H9 (cell line): ENCODE results near the gene CFAP61. TPM values are rescaled to one million over a fixed set of nuclear protein-coding genes. Genes with fewer than 3 reads are reported as not detected.

Experiments
- DNase-seq: peaks from one replicate; pipeline ENCODE4 v3.0.0-alpha.2; 2017
- H2AFZ ChIP-seq: one replicate; pipeline ENCODE4 v1.6.1; 2013; ENCODE audit warnings: mild to moderate bottlenecking, low read length, control low read depth, moderate library complexity
- H2AK5ac ChIP-seq: 2 replicates; pipeline ENCODE4 v1.6.1; 2013; ENCODE audit warnings: low read length, control low read depth, mixed read lengths; ENCODE audit not compliant: insufficient read length
- H2BK120ac ChIP-seq: one replicate; pipeline ENCODE4 v1.6.1; 2013; ENCODE audit warnings: low read depth, mild to moderate bottlenecking, low read length, control low read depth, inconsistent platforms; ENCODE audit not compliant: poor library complexity, severe bottlenecking
- H2BK12ac ChIP-seq: 2 replicates; pipeline ENCODE4 v1.6.1; 2013; ENCODE audit warnings: low read length, control low read depth, mixed read lengths, low read depth; ENCODE audit not compliant: insufficient read length
- H2BK15ac ChIP-seq: 2 replicates; pipeline ENCODE4 v1.6.1; 2013; ENCODE audit warnings: low read depth, low read length, control low read depth
- H2BK20ac ChIP-seq: one replicate; pipeline ENCODE4 v1.6.1; 2013; ENCODE audit warnings: low read depth, mild to moderate bottlenecking, low read length, control low read depth, inconsistent platforms; ENCODE audit not compliant: poor library complexity, severe bottlenecking
- H2BK5ac ChIP-seq: 2 replicates; pipeline ENCODE4 v1.6.1; 2013; ENCODE audit warnings: low read length, control low read depth, mixed read lengths; ENCODE audit not compliant: insufficient read length
- H3K14ac ChIP-seq: 2 replicates; pipeline ENCODE4 v1.6.1; 2013; ENCODE audit warnings: low read length, control low read depth; ENCODE audit not compliant: insufficient read depth
- H3K18ac ChIP-seq: 2 replicates; pipeline ENCODE4 v1.6.1; 2013; ENCODE audit warnings: low read depth, mild to moderate bottlenecking, mixed read lengths, low read length, control low read depth; ENCODE audit not compliant: insufficient read length
- H3K23ac ChIP-seq: 2 replicates; pipeline ENCODE4 v1.6.1; 2013; ENCODE audit warnings: low read length, control low read depth, mixed read lengths, low read depth; ENCODE audit not compliant: insufficient read length
- H3K23me2 ChIP-seq: 2 replicates; pipeline ENCODE4 v1.6.1; 2013; ENCODE audit warnings: low read depth, mild to moderate bottlenecking, mixed read lengths, low read length, control low read depth; ENCODE audit not compliant: insufficient read length, poor library complexity, severe bottlenecking
- H3K27ac ChIP-seq: 2 replicates; pipeline ENCODE4 v1.5.1; 2013; ENCODE audit warnings: low read length, control low read depth, mixed read lengths, low read depth; ENCODE audit not compliant: insufficient read length
- H3K27me3 ChIP-seq: 2 replicates; pipeline ENCODE4 v1.6.1; 2013; ENCODE audit warnings: low read length, control low read depth, inconsistent platforms; ENCODE audit not compliant: insufficient read depth
- H3K4ac ChIP-seq: 2 replicates; pipeline ENCODE4 v1.6.1; 2013; ENCODE audit warnings: low read depth, mild to moderate bottlenecking, control low read depth, inconsistent platforms, low read length, moderate library complexity
- H3K4me1 ChIP-seq: 2 replicates; pipeline ENCODE4 v1.6.1; 2013; ENCODE audit warnings: low read length, control low read depth, inconsistent platforms; ENCODE audit not compliant: insufficient read depth
- H3K4me2 ChIP-seq: 2 replicates; pipeline ENCODE4 v1.6.1; 2013; ENCODE audit warnings: low read length, control low read depth, mixed read lengths; ENCODE audit not compliant: insufficient read length, insufficient read depth
- H3K56ac ChIP-seq: 2 replicates; pipeline ENCODE4 v1.6.1; 2013; ENCODE audit warnings: low read depth, mild to moderate bottlenecking, mixed read lengths, low read length, control low read depth; ENCODE audit not compliant: insufficient read length
- H3K79me1 ChIP-seq: 2 replicates; pipeline ENCODE4 v1.6.1; 2013; ENCODE audit warnings: low read depth, mild to moderate bottlenecking, moderate library complexity, low read length, control low read depth, inconsistent platforms; ENCODE audit not compliant: insufficient read depth, poor library complexity, severe bottlenecking
- H3K79me2 ChIP-seq: 2 replicates; pipeline ENCODE4 v1.6.1; 2013; ENCODE audit warnings: low read length, control low read depth, inconsistent platforms; ENCODE audit not compliant: insufficient read depth
- H3K9ac ChIP-seq: 2 replicates; pipeline ENCODE4 v1.6.1; 2013; ENCODE audit warnings: low read length, control low read depth, mixed read lengths; ENCODE audit not compliant: insufficient read length; ENCODE audit errors: extremely low read depth
- H3K9me3 ChIP-seq: one replicate; pipeline ENCODE4 v1.6.1; 2013; ENCODE audit warnings: low read depth, low read length, inconsistent platforms; ENCODE audit not compliant: control insufficient read depth
- H3T11ph ChIP-seq: one replicate; pipeline ENCODE4 v1.6.1; 2013; ENCODE audit warnings: mild to moderate bottlenecking, low read length, control low read depth, inconsistent platforms
- H4K20me1 ChIP-seq: one replicate; pipeline ENCODE4 v1.6.1; 2013; ENCODE audit not compliant: control insufficient read depth, insufficient read length, insufficient read depth
- H4K5ac ChIP-seq: 2 replicates; pipeline ENCODE4 v1.6.1; 2013; ENCODE audit warnings: low read depth, mild to moderate bottlenecking, mixed read lengths, low read length, control low read depth; ENCODE audit not compliant: insufficient read length
- H4K8ac ChIP-seq: replicated peaks from 2 replicates; pipeline ENCODE4 v1.6.1; 2013; ENCODE audit warnings: low read length, control low read depth, mixed read lengths, low read depth; ENCODE audit not compliant: insufficient read length
- H4K91ac ChIP-seq: 2 replicates; pipeline ENCODE4 v1.6.1; 2013; ENCODE audit warnings: low read depth, mild to moderate bottlenecking, moderate library complexity, mixed read lengths, low read length, control low read depth; ENCODE audit not compliant: insufficient read length
- H3K27ac Mint-ChIP-seq, 3 experiments: 2 replicates in 2 of 3; 3 replicates in 1 of 3; pipeline ENCODE4 v1.8.0; 2020 to 2021; ENCODE audit warnings: mixed read lengths in 3 of 3, mild to moderate bottlenecking in 1 of 3, moderate library complexity in 1 of 3
- H3K27me3 Mint-ChIP-seq: 2 replicates; pipeline ENCODE4 v1.8.0; 2021; ENCODE audit warnings: low read depth, mild to moderate bottlenecking, moderate library complexity, mixed read lengths
- H3K36me3 Mint-ChIP-seq, 3 experiments: 2 replicates in 2 of 3; 3 replicates in 1 of 3; pipeline ENCODE4 v1.8.0; 2020 to 2021; ENCODE audit warnings: low read depth in 3 of 3, mixed read lengths in 3 of 3; ENCODE audit not compliant: insufficient read depth in 1 of 3
- H3K4me1 Mint-ChIP-seq, 2 experiments: 2 replicates each; pipeline ENCODE4 v1.8.0; 2020; ENCODE audit warnings: mixed read lengths in 2 of 2
- H3K4me3 Mint-ChIP-seq, 2 experiments: 2 replicates in 1 of 2; 3 replicates in 1 of 2; pipeline ENCODE4 v1.8.0; 2020 to 2021; ENCODE audit warnings: mild to moderate bottlenecking in 2 of 2, mixed read lengths in 2 of 2, moderate library complexity in 1 of 2
- H3K9me3 Mint-ChIP-seq, 2 experiments: 2 replicates in 1 of 2; 3 replicates in 1 of 2; pipeline ENCODE4 v1.8.0; 2020; ENCODE audit warnings: mild to moderate bottlenecking in 2 of 2, mixed read lengths in 2 of 2, moderate library complexity in 1 of 2
- CTCF ChIP-seq: fragments of 200-600 bp; sonication (generic); conservative IDR thresholded peaks from 3 replicates; pipeline ENCODE4 v1.8.0; 2021; ENCODE audit warnings: antibody characterized with exemption, mild to moderate bottlenecking
- WGBS: extraction: QIAGEN DNeasy Blood & Tissue Kit; methylation state at CpG from one replicate; pipeline ENCODE4 v1.1.7; 2013; ENCODE audit warnings: missing lambda C conversion rate, low lambda C conversion rate, mixed read lengths; ENCODE audit not compliant: insufficient read length; ENCODE audit errors: extremely low coverage; 5-methylcytosine and 5-hydroxymethylcytosine counted together
- total RNA-seq: library from RNA; stranded (reverse); gene quantifications from 2 replicates; pipeline ENCODE4 v1.2.1, GENCODE V29; 2021

The CFAP61 gene
- total RNA-seq, 1 experiment from 2014 or later, result 0.44 TPM

- Mint-ChIP-seq H3K27ac (no peak overlapping the region), H3K9me3 (no peaks in the 10 kb centered on the region), H3K4me1 (peaks cover 25% of the 10 kb centered on the region in 2 experiments), H3K27me3 (no peaks in the 10 kb centered on the region; the same call in 1 of the 2 replicates), H3K4me3 (no peak overlapping the region), H3K36me3 (no peaks in the 10 kb centered on the region; a peak in 1 of 7 replicates)
- H2BK20ac ChIP-seq, result no peak overlapping the region
- H4K91ac ChIP-seq, result no peak overlapping the region
- H3K14ac ChIP-seq, result no peak overlapping the region
- H3K79me2 ChIP-seq, result no peaks in the 10 kb centered on the region
- DNase-seq, result no peak
- no peak overlapping the region for H3K4ac ChIP-seq
- no peak overlapping the region for H2BK5ac ChIP-seq
- no peaks in the 10 kb centered on the region for H3K9me3 ChIP-seq
- TF ChIP-seq CTCF, result no peak
- H4K20me1 ChIP-seq, result no peaks in the 10 kb centered on the region
- no peak overlapping the region for H2BK12ac ChIP-seq
- H3K23ac ChIP-seq, result no peak overlapping the region
- H3T11ph ChIP-seq, result no peak overlapping the region
- WGBS, result no CpG with 5 or more reads among the region's 5 CpGs
- no peak overlapping the region for H3K56ac ChIP-seq
- H3K27me3 ChIP-seq, result no peaks in the 10 kb centered on the region
- H3K9ac ChIP-seq, result no peak overlapping the region
- no peaks in the 10 kb centered on the region for H3K23me2 ChIP-seq
- no peak overlapping the region for H2AK5ac ChIP-seq
- no peaks in the 10 kb centered on the region for H3K4me1 ChIP-seq
- no peak overlapping the region for H4K8ac ChIP-seq
- H2AFZ ChIP-seq, result no peak overlapping the region
- no peak overlapping the region for H3K27ac ChIP-seq
- no peak overlapping the region for H2BK120ac ChIP-seq
- no peak overlapping the region for H3K4me2 ChIP-seq
- H4K5ac ChIP-seq, result no peak overlapping the region
- H2BK15ac ChIP-seq, result no peak overlapping the region
- H3K18ac ChIP-seq, result no peak overlapping the region
- no peaks in the 10 kb centered on the region for H3K79me1 ChIP-seq
Observed at GRCh38 chr20:20212675-20213096, 160.4 kb downstream of the CFAP61 start.
